ENCODE data around the gene PRKG1. TPM values are rescaled to one million over a fixed set of nuclear protein-coding genes. Genes with fewer than 3 reads are reported as not detected.

The PRKG1 gene
- total and polyA plus RNA-seq, 2 donors (not counting 1 experiment from before 2014, with no cell fraction given): 45.8 to 71.8 TPM

- H3K27me3 ChIP-seq (ENCODE audit: control insufficient read depth, insufficient read depth, low read length): no peaks in the 10 kb centered on the region
- DNase-seq (ENCODE audit: low read depth in 2 of 2): no peak
- no peaks in the 10 kb centered on the region for H3K9me3 ChIP-seq (ENCODE audit: control insufficient read depth, insufficient read depth, low read depth, low read length)
- no peak for TF ChIP-seq EZH2 (IDR thresholded peaks at IDR 0.05; ENCODE audit: low read length, missing control alignments)
- TF ChIP-seq, protein P1, sequence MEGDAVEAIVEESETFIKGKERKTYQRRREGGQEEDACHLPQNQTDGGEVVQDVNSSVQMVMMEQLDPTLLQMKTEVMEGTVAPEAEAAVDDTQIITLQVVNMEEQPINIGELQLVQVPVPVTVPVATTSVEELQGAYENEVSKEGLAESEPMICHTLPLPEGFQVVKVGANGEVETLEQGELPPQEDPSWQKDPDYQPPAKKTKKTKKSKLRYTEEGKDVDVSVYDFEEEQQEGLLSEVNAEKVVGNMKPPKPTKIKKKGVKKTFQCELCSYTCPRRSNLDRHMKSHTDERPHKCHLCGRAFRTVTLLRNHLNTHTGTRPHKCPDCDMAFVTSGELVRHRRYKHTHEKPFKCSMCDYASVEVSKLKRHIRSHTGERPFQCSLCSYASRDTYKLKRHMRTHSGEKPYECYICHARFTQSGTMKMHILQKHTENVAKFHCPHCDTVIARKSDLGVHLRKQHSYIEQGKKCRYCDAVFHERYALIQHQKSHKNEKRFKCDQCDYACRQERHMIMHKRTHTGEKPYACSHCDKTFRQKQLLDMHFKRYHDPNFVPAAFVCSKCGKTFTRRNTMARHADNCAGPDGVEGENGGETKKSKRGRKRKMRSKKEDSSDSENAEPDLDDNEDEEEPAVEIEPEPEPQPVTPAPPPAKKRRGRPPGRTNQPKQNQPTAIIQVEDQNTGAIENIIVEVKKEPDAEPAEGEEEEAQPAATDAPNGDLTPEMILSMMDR (conservative IDR thresholded peaks at IDR 0.05 in 1 of 2, IDR thresholded peaks at IDR 0.05 in 1 of 2; ENCODE audit: low read depth in 1 of 2, low read length in 2 of 2): no peak
- no peaks in the 10 kb centered on the region for H3K36me3 ChIP-seq (ENCODE audit: control insufficient read depth, insufficient read depth, low read length)
- no peak overlapping the region for H2AFZ ChIP-seq (ENCODE audit: low read length)
- H3K9ac ChIP-seq (ENCODE audit: insufficient read depth, low read length): no peak overlapping the region
- H3K4me1 ChIP-seq (ENCODE audit: control insufficient read depth, extremely low read depth, insufficient read depth, low read length): no peaks in the 10 kb centered on the region
- H3K4me3 ChIP-seq (replicated peaks in 1 of 4; ENCODE audit: control extremely low read depth in 1 of 4, insufficient read depth in 1 of 4, low read depth in 3 of 4, low read length in 4 of 4): no peak overlapping the region
- H3K4me2 ChIP-seq (ENCODE audit: extremely low read depth, insufficient read depth, low read length): no peak overlapping the region
- H4K20me1 ChIP-seq (ENCODE audit: control insufficient read depth, extremely low read depth, insufficient read depth, low read length): no peaks in the 10 kb centered on the region
- no peaks in the 10 kb centered on the region for H3K79me2 ChIP-seq (ENCODE audit: control insufficient read depth, insufficient read depth, low read length)
- no peak overlapping the region for H3K27ac ChIP-seq (ENCODE audit: insufficient read depth, low read length)
Observed at GRCh38 chr10:51768886-51769465, 694.7 kb downstream of the PRKG1 start.

GRCh38 chr10:51770709-51771108, 696.4 kb downstream of the PRKG1 start:
- H3K4me3 ChIP-seq (replicated peaks in 1 of 4; ENCODE audit: control extremely low read depth in 1 of 4, insufficient read depth in 1 of 4, low read depth in 3 of 4, low read length in 4 of 4): no peak overlapping the region
- H3K9me3 ChIP-seq (ENCODE audit: control insufficient read depth, insufficient read depth, low read depth, low read length): no peaks in the 10 kb centered on the region
- H3K4me2 ChIP-seq (ENCODE audit: extremely low read depth, insufficient read depth, low read length): no peak overlapping the region
- no peaks in the 10 kb centered on the region for H3K27me3 ChIP-seq (ENCODE audit: control insufficient read depth, insufficient read depth, low read length)
- no peak overlapping the region for H3K27ac ChIP-seq (ENCODE audit: insufficient read depth, low read length)
- no peak overlapping the region for H3K9ac ChIP-seq (ENCODE audit: insufficient read depth, low read length)
- no peaks in the 10 kb centered on the region for H3K36me3 ChIP-seq (ENCODE audit: control insufficient read depth, insufficient read depth, low read length)
- no peaks in the 10 kb centered on the region for H3K4me1 ChIP-seq (ENCODE audit: control insufficient read depth, extremely low read depth, insufficient read depth, low read length)
- H4K20me1 ChIP-seq (ENCODE audit: control insufficient read depth, extremely low read depth, insufficient read depth, low read length): no peaks in the 10 kb centered on the region
- no peak for TF ChIP-seq EZH2 (IDR thresholded peaks at IDR 0.05; ENCODE audit: low read length, missing control alignments)
- TF ChIP-seq, protein P1 (conservative IDR thresholded peaks at IDR 0.05 in 1 of 2, IDR thresholded peaks at IDR 0.05 in 1 of 2; ENCODE audit: low read depth in 1 of 2, low read length in 2 of 2): no peak
- no peaks in the 10 kb centered on the region for H3K79me2 ChIP-seq (ENCODE audit: control insufficient read depth, insufficient read depth, low read length)
- H2AFZ ChIP-seq (ENCODE audit: low read length): no peak overlapping the region
- peak in 1 of 2 donors; percentile 62 for DNase-seq (ENCODE audit: low read depth in 2 of 2)

- no peaks in the 10 kb centered on the region for H3K79me2 ChIP-seq (ENCODE audit: control insufficient read depth, insufficient read depth, low read length)
- no peaks in the 10 kb centered on the region for H3K27me3 ChIP-seq (ENCODE audit: control insufficient read depth, insufficient read depth, low read length)
- no peaks in the 10 kb centered on the region for H3K9me3 ChIP-seq (ENCODE audit: control insufficient read depth, insufficient read depth, low read depth, low read length)
- H3K27ac ChIP-seq (ENCODE audit: insufficient read depth, low read length): no peak overlapping the region
- TF ChIP-seq EZH2 (IDR thresholded peaks at IDR 0.05; ENCODE audit: low read length, missing control alignments): no peak
- TF ChIP-seq, protein P1 (conservative IDR thresholded peaks at IDR 0.05 in 1 of 2, IDR thresholded peaks at IDR 0.05 in 1 of 2; ENCODE audit: low read depth in 1 of 2, low read length in 2 of 2): no peak
- H3K4me1 ChIP-seq (ENCODE audit: control insufficient read depth, extremely low read depth, insufficient read depth, low read length): no peaks in the 10 kb centered on the region
- H2AFZ ChIP-seq (ENCODE audit: low read length): no peak overlapping the region
- H4K20me1 ChIP-seq (ENCODE audit: control insufficient read depth, extremely low read depth, insufficient read depth, low read length): no peaks in the 10 kb centered on the region
- DNase-seq (ENCODE audit: low read depth in 2 of 2): no peak
- no peak overlapping the region for H3K4me3 ChIP-seq (replicated peaks in 1 of 4; ENCODE audit: control extremely low read depth in 1 of 4, insufficient read depth in 1 of 4, low read depth in 3 of 4, low read length in 4 of 4)
- no peak overlapping the region for H3K4me2 ChIP-seq (ENCODE audit: extremely low read depth, insufficient read depth, low read length)
- no peaks in the 10 kb centered on the region for H3K36me3 ChIP-seq (ENCODE audit: control insufficient read depth, insufficient read depth, low read length)
- no peak overlapping the region for H3K9ac ChIP-seq (ENCODE audit: insufficient read depth, low read length)
Observed at GRCh38 chr10:51772387-51772786, 698.1 kb downstream of the PRKG1 start.
